ENCODE data around the gene GPRC6A.

The GPRC6A gene

GRCh38 chr6:116773886-116774285 is 55.0 kb downstream of the GPRC6A start:
- no peak for TF ChIP-seq CTCF (conservative IDR thresholded peaks at IDR 0.05)
- H3K27ac ChIP-seq: no peak overlapping the region

- no peak for TF ChIP-seq CTCF (conservative IDR thresholded peaks at IDR 0.05)
Observed at GRCh38 chr6:116772450-116772849, 56.4 kb downstream of the GPRC6A start.

GRCh38 chr6:116767715-116768114 is 61.2 kb downstream of the GPRC6A start:
- H3K27ac ChIP-seq: no peak overlapping the region
- no peak for TF ChIP-seq CTCF (conservative IDR thresholded peaks at IDR 0.05)

More at GRCh38 chr6:116772450-116772849, 56.4 kb downstream of the GPRC6A start:
- H3K27ac ChIP-seq: no peak overlapping the region

GRCh38 chr6:116766506-116767176 is 62.2 kb downstream of the GPRC6A start:
- no peak for TF ChIP-seq CTCF (conservative IDR thresholded peaks at IDR 0.05)
- no peak overlapping the region for H3K27ac ChIP-seq

- H3K27ac ChIP-seq: no peak within 1 kb of the TSS
- no peak for TF ChIP-seq CTCF (conservative IDR thresholded peaks at IDR 0.05)
Observed at GRCh38 chr6:116764961-116765841, 63.7 kb downstream of the GPRC6A start, which contains the start of gene FAM162B. Gene FAM162B, minus strand, starts transcription at chr6:116765719. Its CDS starts 143 bp downstream, at chr6:116765576.

- no peak overlapping the region for H3K27ac ChIP-seq
Observed at GRCh38 chr6:116764629-116764960, 64.3 kb downstream of the GPRC6A start.

More at GRCh38 chr6:116764629-116764960, 64.3 kb downstream of the GPRC6A start:
- TF ChIP-seq CTCF (conservative IDR thresholded peaks at IDR 0.05): no peak

All from VCaP (cell line).